K562 (cell line): ENCODE results near the gene IGFBP4.

Source experiments
- ATF7 ChIP-seq: fragments of 450-650 bp; IDR thresholded peaks from 2 replicates; pipeline ENCODE4 v1.7.1; 2014; ENCODE audit warnings: mild to moderate bottlenecking, moderate library complexity
- CBX2 ChIP-seq: fragments of 200-600 bp; sonication (generic); IDR thresholded peaks from one replicate; pipeline ENCODE4 v1.6.1; 2012; ENCODE audit warnings: mild to moderate bottlenecking, low read length, inconsistent platforms; ENCODE audit not compliant: insufficient read depth, poor library complexity, severe bottlenecking
- CTCF ChIP-seq, 3 experiments: IDR thresholded peaks in 2 of 3; conservative IDR thresholded peaks in 1 of 3; 2 replicates each; pipeline ENCODE4 v1.5.1; 2011 to 2012; ENCODE audit warnings: low read length in 3 of 3, mild to moderate bottlenecking in 3 of 3, control low read depth in 2 of 3, improper control_type of control experiment in 1 of 3, inconsistent platforms in 1 of 3, low read depth in 1 of 3, mixed read lengths in 1 of 3, moderate library complexity in 1 of 3; ENCODE audit not compliant: insufficient read depth in 2 of 3
- DNMT1 ChIP-seq: fragments of 450-650 bp; IDR thresholded peaks from 2 replicates; pipeline ENCODE4 v1.6.1; 2016; ENCODE audit warnings: antibody characterized with exemption, mild to moderate bottlenecking
- ETS1 ChIP-seq: conservative IDR thresholded peaks from 2 replicates; pipeline ENCODE4 v1.6.1; 2011; ENCODE audit warnings: low read depth, mild to moderate bottlenecking, low read length; ENCODE audit not compliant: control insufficient read depth
- FOXM1 ChIP-seq, 2 experiments: fragments of 450-650 bp in 1 of 2; sonication (generic) in 1 of 2; formaldehyde crosslinking in 1 of 2; IDR thresholded peaks; 2 replicates each; pipeline versions ENCODE4 v1.6.1 to v1.9.0; 2017 to 2022; ENCODE audit warnings: low read depth in 2 of 2, mild to moderate bottlenecking in 2 of 2, missing genetic modification reagents in 1 of 2, moderate library complexity in 1 of 2
- L3MBTL2 ChIP-seq: fragments of 450-650 bp; IDR thresholded peaks from 2 replicates; pipeline ENCODE4 v1.6.1; 2016; ENCODE audit warnings: mild to moderate bottlenecking, moderate library complexity
- MAFK ChIP-seq: IDR thresholded peaks from 2 replicates; pipeline ENCODE4 v1.6.1; 2011; ENCODE audit warnings: low read length, improper control_type of control experiment
- MAZ ChIP-seq, 2 experiments: fragments of 450-650 bp in 1 of 2; sonication (generic) in 1 of 2; formaldehyde crosslinking; IDR thresholded peaks in 1 of 2; conservative IDR thresholded peaks in 1 of 2; 2 replicates each; pipeline versions ENCODE4 v1.4.0 to v1.5.0; 2020; ENCODE audit warnings: mild to moderate bottlenecking in 1 of 2, missing genetic modification reagents in 1 of 2
- MLX ChIP-seq, 2 experiments: fragments of 450-650 bp in 1 of 2; sonication (generic) in 1 of 2; formaldehyde crosslinking; conservative IDR thresholded peaks; 2 replicates each; pipeline versions ENCODE4 v1.4.0 to v1.8.1; 2020 to 2022; ENCODE audit warnings: mild to moderate bottlenecking in 1 of 2, missing genetic modification reagents in 1 of 2
- ZNF274 ChIP-seq: IDR thresholded peaks from 2 replicates; pipeline ENCODE4 v1.6.1; 2011; ENCODE audit warnings: low read depth, mild to moderate bottlenecking, low read length, moderate library complexity, borderline replicate concordance
- TF ChIP-seq, protein P1 (sequence below): fragments of 200-800 bp; sonication (Bioruptor generic); IDR thresholded peaks from 2 replicates; pipeline ENCODE4 v1.6.1; 2017; ENCODE audit warnings: missing genetic modification characterization, missing compliant biosample characterization
- TF ChIP-seq, protein P2 (sequence below): fragments of 450-650 bp; IDR thresholded peaks from 2 replicates; pipeline ENCODE4 v1.6.1; 2018; ENCODE audit not compliant: partially characterized antibody
- TF ChIP-seq, protein P3 (sequence below): fragments of 450-650 bp; formaldehyde crosslinking; IDR thresholded peaks from 2 replicates; pipeline ENCODE4 v1.4.0; 2022; ENCODE audit warnings: mild to moderate bottlenecking, moderate library complexity

DNA sequence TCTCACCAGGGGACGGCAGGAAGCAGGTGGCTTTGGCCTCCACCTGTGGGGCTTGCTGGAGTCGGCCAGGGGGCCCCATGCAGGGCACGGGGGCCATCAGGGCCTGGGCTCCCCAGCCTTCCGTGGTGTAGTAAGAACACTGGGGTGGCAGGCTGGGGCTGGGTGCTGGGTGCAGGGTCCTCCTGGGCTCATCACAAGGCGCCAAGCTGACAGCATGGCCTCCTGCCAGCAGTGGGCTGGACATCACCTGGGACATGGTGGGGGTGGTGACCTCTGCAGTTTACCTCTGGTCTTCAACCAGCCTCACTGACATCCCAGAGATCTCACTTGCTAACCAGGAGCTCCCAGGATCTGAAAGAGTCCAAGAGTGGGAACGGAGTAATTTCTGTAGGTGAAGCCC is 52.9 kb downstream of the IGFBP4 start:
- TF ChIP-seq CTCF (IDR thresholded peaks at IDR 0.05 in 2 of 3, conservative IDR thresholded peaks at IDR 0.05 in 1 of 3; ENCODE audit: insufficient read depth in 2 of 3, low read depth in 1 of 3, low read length in 3 of 3) (no peak), L3MBTL2 (no peak), ETS1 (no peak), MAFK (no peak), DNMT1 (no peak), MLX (CRISPR knock-in tag; conservative IDR thresholded peaks at IDR 0.05) (no peak), ATF7 (no peak), FOXM1 (IDR thresholded peaks at IDR 0.05; ENCODE audit: low read depth) (no peak), FOXM1 (CRISPR knock-in tag; IDR thresholded peaks at IDR 0.05; ENCODE audit: low read depth) (no peak), CBX2 (no peak), ZNF274 (no peak), MAZ (CRISPR knock-in tag; conservative IDR thresholded peaks at IDR 0.05 in 1 of 2, IDR thresholded peaks at IDR 0.05 in 1 of 2) (no peak)
- TF ChIP-seq, protein P1, sequence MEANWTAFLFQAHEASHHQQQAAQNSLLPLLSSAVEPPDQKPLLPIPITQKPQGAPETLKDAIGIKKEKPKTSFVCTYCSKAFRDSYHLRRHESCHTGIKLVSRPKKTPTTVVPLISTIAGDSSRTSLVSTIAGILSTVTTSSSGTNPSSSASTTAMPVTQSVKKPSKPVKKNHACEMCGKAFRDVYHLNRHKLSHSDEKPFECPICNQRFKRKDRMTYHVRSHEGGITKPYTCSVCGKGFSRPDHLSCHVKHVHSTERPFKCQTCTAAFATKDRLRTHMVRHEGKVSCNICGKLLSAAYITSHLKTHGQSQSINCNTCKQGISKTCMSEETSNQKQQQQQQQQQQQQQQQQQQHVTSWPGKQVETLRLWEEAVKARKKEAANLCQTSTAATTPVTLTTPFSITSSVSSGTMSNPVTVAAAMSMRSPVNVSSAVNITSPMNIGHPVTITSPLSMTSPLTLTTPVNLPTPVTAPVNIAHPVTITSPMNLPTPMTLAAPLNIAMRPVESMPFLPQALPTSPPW (CRISPR knock-in tag): no peak
- TF ChIP-seq, protein P2, sequence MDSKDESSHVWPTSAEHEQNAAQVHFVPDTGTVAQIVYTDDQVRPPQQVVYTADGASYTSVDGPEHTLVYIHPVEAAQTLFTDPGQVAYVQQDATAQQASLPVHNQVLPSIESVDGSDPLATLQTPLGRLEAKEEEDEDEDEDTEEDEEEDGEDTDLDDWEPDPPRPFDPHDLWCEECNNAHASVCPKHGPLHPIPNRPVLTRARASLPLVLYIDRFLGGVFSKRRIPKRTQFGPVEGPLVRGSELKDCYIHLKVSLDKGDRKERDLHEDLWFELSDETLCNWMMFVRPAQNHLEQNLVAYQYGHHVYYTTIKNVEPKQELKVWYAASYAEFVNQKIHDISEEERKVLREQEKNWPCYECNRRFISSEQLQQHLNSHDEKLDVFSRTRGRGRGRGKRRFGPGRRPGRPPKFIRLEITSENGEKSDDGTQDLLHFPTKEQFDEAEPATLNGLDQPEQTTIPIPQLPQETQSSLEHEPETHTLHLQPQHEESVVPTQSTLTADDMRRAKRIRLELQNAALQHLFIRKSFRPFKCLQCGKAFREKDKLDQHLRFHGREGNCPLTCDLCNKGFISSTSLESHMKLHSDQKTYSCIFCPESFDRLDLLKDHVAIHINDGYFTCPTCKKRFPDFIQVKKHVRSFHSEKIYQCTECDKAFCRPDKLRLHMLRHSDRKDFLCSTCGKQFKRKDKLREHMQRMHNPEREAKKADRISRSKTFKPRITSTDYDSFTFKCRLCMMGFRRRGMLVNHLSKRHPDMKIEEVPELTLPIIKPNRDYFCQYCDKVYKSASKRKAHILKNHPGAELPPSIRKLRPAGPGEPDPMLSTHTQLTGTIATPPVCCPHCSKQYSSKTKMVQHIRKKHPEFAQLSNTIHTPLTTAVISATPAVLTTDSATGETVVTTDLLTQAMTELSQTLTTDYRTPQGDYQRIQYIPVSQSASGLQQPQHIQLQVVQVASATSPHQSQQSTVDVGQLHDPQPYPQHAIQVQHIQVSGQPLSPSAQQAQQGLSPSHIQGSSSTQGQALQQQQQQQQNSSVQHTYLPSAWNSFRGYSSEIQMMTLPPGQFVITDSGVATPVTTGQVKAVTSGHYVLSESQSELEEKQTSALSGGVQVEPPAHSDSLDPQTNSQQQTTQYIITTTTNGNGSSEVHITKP: no peak
- TF ChIP-seq, protein P3, sequence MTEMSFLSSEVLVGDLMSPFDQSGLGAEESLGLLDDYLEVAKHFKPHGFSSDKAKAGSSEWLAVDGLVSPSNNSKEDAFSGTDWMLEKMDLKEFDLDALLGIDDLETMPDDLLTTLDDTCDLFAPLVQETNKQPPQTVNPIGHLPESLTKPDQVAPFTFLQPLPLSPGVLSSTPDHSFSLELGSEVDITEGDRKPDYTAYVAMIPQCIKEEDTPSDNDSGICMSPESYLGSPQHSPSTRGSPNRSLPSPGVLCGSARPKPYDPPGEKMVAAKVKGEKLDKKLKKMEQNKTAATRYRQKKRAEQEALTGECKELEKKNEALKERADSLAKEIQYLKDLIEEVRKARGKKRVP (CRISPR knock-in tag): no peak
